ENCODE results near the gene PROZ.
"Not testable (repeated sequence)": the region's sequence is repeated elsewhere in the genome, so short reads cannot be mapped to it uniquely, and the experiment has no call there.

PROZ gene

GRCh38 chr13:113157929-113158747, at the start of gene PROZ:
PROZ (plus strand) TSS chr13:113158648; CDS start chr13:113158661, 13 bp downstream.
- DNase-seq = no peak

GRCh38 chr13:113109151-113110047, 49.0 kb upstream of the PROZ start:
- DNase-seq = no peak

GRCh38 chr13:113110048-113110851, 48.2 kb upstream of the PROZ start:
- DNase-seq = no peak

- no peak for DNase-seq
These were observed 47.6 kb upstream of the PROZ start for GRCh38 chr13:113110852-113111315.

- DNase-seq = not testable (repeated sequence)
These were observed 46.6 kb upstream of the PROZ start for GRCh38 chr13:113111821-113112220.

- not testable (repeated sequence) for DNase-seq
These were observed 46.0 kb upstream of the PROZ start for GRCh38 chr13:113112475-113112874.

- no peak for DNase-seq
These were observed 45.3 kb upstream of the PROZ start for GRCh38 chr13:113112893-113113845.

- DNase-seq = no peak
These were observed 44.6 kb upstream of the PROZ start for GRCh38 chr13:113113846-113114271.

GRCh38 chr13:113114511-113115362, 43.7 kb upstream of the PROZ start:
- no peak for DNase-seq

GRCh38 chr13:113115363-113116205, 42.9 kb upstream of the PROZ start:
- no peak for DNase-seq

- DNase-seq = no peak
These were observed 42.1 kb upstream of the PROZ start for GRCh38 chr13:113116206-113116800.

- no peak for DNase-seq
These were observed 41.6 kb upstream of the PROZ start for GRCh38 chr13:113116871-113117271.

- DNase-seq = no peak
These were observed 41.0 kb upstream of the PROZ start for GRCh38 chr13:113117335-113117872.

GRCh38 chr13:113117911-113118260, 40.6 kb upstream of the PROZ start:
- DNase-seq = no peak

- DNase-seq = no peak
These were observed 40.0 kb upstream of the PROZ start for GRCh38 chr13:113118261-113119021.

GRCh38 chr13:113119166-113119821, 39.2 kb upstream of the PROZ start:
- DNase-seq = no peak

- DNase-seq = no peak
These were observed 38.6 kb upstream of the PROZ start for GRCh38 chr13:113119822-113120189.

Data from DMS 273 treated with DMSO at 0.1 percent for 48 hours (cell line).